Thyroid gland (tissue), 4 donors: ENCODE data around the gene ANO1.

Experiments used
- POLR2A ChIP-seq, 2 donors: fragments of 450-650 bp; IDR thresholded peaks; one replicate each; pipeline ENCODE4 v1.6.1; 2017; ENCODE audit warnings: antibody characterized with exemption in 2 of 2, mild to moderate bottlenecking in 2 of 2, moderate library complexity in 1 of 2
- TF ChIP-seq, protein P1 (sequence below), 6 experiments: fragments of 200-600 bp in 3 of 6; fragments of 450-650 bp in 3 of 6; sonication (generic) in 3 of 6; IDR thresholded peaks; one replicate each; pipeline ENCODE4 v1.5.1; 2016 to 2019; ENCODE audit warnings: antibody characterized with exemption in 6 of 6, mild to moderate bottlenecking in 2 of 6, inconsistent platforms in 1 of 6, moderate library complexity in 1 of 6

DNA sequence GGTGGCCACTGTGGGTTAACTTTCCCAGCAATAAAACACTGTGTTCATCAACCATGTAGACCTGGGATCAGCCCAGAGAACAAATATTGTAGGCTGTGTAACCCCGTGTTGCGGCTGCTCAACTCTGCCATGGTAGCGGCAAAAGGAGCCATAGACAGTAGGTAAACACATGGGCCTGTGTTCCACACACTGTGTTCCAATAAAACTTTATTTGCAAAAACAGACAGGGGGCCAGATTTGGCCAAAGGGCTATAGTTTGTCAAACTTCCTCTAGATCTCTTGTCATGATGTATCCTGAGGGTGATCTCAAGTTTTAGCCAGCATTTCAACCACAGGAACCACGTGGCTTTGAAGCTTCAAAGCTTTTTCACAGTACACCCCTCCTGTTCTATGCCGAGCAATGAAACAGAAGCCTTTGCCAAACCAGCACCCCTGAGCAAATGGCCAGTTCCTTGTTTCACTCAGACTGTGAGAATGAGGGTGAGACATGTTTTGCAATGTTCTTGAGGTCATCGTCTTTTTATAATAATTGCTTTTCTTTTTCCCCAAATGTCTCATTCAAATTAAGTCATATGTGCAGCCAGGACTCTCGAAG is 75.1 kb downstream of the ANO1 start:
- TF ChIP-seq, protein P1, sequence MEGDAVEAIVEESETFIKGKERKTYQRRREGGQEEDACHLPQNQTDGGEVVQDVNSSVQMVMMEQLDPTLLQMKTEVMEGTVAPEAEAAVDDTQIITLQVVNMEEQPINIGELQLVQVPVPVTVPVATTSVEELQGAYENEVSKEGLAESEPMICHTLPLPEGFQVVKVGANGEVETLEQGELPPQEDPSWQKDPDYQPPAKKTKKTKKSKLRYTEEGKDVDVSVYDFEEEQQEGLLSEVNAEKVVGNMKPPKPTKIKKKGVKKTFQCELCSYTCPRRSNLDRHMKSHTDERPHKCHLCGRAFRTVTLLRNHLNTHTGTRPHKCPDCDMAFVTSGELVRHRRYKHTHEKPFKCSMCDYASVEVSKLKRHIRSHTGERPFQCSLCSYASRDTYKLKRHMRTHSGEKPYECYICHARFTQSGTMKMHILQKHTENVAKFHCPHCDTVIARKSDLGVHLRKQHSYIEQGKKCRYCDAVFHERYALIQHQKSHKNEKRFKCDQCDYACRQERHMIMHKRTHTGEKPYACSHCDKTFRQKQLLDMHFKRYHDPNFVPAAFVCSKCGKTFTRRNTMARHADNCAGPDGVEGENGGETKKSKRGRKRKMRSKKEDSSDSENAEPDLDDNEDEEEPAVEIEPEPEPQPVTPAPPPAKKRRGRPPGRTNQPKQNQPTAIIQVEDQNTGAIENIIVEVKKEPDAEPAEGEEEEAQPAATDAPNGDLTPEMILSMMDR (IDR thresholded peaks at IDR 0.05): no peak
- TF ChIP-seq POLR2A (IDR thresholded peaks at IDR 0.05): no peak
